ENCODE results near the gene CCDC170.
"Not testable (repeated sequence)": the region's sequence is repeated elsewhere in the genome, so short reads cannot be mapped to it uniquely, and the experiment has no call there.

CCDC170 gene

GRCh38 chr6:151535476-151536187 is 41.8 kb downstream of the CCDC170 start:
- no peak for DNase-seq
- no peak for TF ChIP-seq CTCF (IDR thresholded peaks at IDR 0.05; ENCODE audit: low read depth, low read length)
- no peaks in the 10 kb centered on the region for H3K9me3 ChIP-seq
- no peaks in the 10 kb centered on the region for H3K27me3 ChIP-seq
- H3K4me1 ChIP-seq: no peaks in the 10 kb centered on the region
- H3K4me3 ChIP-seq (ENCODE audit: low read depth, low read length): no peak overlapping the region
- H3K36me3 ChIP-seq: no peaks in the 10 kb centered on the region

- Histone ChIP-seq H3K27me3 (no peaks in the 10 kb centered on the region), H3K4me1 (no peaks in the 10 kb centered on the region), H3K36me3 (no peaks in the 10 kb centered on the region), H3K9me3 (no peaks in the 10 kb centered on the region), H3K4me3 (ENCODE audit: low read depth, low read length) (no peak overlapping the region)
- no peak for DNase-seq
- TF ChIP-seq CTCF (IDR thresholded peaks at IDR 0.05; ENCODE audit: low read depth, low read length): no peak
These were observed 42.3 kb downstream of the CCDC170 start for GRCh38 chr6:151536188-151536479.

- Histone ChIP-seq H3K9me3 (no peaks in the 10 kb centered on the region), H3K27me3 (no peaks in the 10 kb centered on the region), H3K36me3 (no peaks in the 10 kb centered on the region), H3K4me1 (no peaks in the 10 kb centered on the region), H3K4me3 (ENCODE audit: low read depth, low read length) (no peak overlapping the region)
- TF ChIP-seq CTCF (IDR thresholded peaks at IDR 0.05; ENCODE audit: low read depth, low read length): no peak
- no peak for DNase-seq
These were observed 43.7 kb downstream of the CCDC170 start for GRCh38 chr6:151537556-151537955.

GRCh38 chr6:151539506-151540268 is 45.9 kb downstream of the CCDC170 start:
- DNase-seq: no peak

GRCh38 chr6:151544453-151544852 is 50.6 kb downstream of the CCDC170 start:
- H3K4me1 ChIP-seq: no peaks in the 10 kb centered on the region
- DNase-seq: no peak
- H3K4me3 ChIP-seq (ENCODE audit: low read depth, low read length): no peak overlapping the region
- H3K27me3 ChIP-seq: no peaks in the 10 kb centered on the region
- H3K9me3 ChIP-seq: no peaks in the 10 kb centered on the region
- TF ChIP-seq CTCF (IDR thresholded peaks at IDR 0.05; ENCODE audit: low read depth, low read length): no peak
- no peaks in the 10 kb centered on the region for H3K36me3 ChIP-seq

More at GRCh38 chr6:151539506-151540268, 45.9 kb downstream of the CCDC170 start:
- Histone ChIP-seq H3K4me1 (no peaks in the 10 kb centered on the region), H3K27me3 (no peaks in the 10 kb centered on the region), H3K9me3 (no peaks in the 10 kb centered on the region), H3K36me3 (no peaks in the 10 kb centered on the region), H3K4me3 (ENCODE audit: low read depth, low read length) (no peak overlapping the region)
- no peak for TF ChIP-seq CTCF (IDR thresholded peaks at IDR 0.05; ENCODE audit: low read depth, low read length)

GRCh38 chr6:151544884-151545283 is 51.1 kb downstream of the CCDC170 start:
- not testable (repeated sequence) for DNase-seq

More at GRCh38 chr6:151544884-151545283, 51.1 kb downstream of the CCDC170 start:
- H3K36me3 ChIP-seq; H3K4me1 ChIP-seq; H3K27me3 ChIP-seq; H3K9me3 ChIP-seq; H3K4me3 ChIP-seq (ENCODE audit: low read depth, low read length): not testable (repeated sequence)
